GM18868 (cell line): Measurements from ENCODE around the gene PDE1A.

Experiments
- ATAC-seq: cut with Tn5 transposase; IDR thresholded peaks from one replicate; pipeline ENCODE4 v1.9.1; 2021; ENCODE audit warnings: mild to moderate bottlenecking, moderate library complexity; ENCODE audit not compliant: unreplicated experiment

Gene PDE1A

GRCh38 chr2:182426918-182427240 is at the start of gene PDE1A:
PDE1A (minus strand) TSS chr2:182427036.
- ATAC-seq = no peak

GRCh38 chr2:182473635-182474034 is 46.8 kb upstream of the PDE1A start:
- ATAC-seq = no peak

GRCh38 chr2:182463760-182464159 is 36.9 kb upstream of the PDE1A start:
- ATAC-seq = no peak

GRCh38 chr2:182456784-182457183 is 29.9 kb upstream of the PDE1A start:
- ATAC-seq = no peak

- no peak for ATAC-seq
Observed at GRCh38 chr2:182452456-182452990, 25.7 kb upstream of the PDE1A start.

- no peak for ATAC-seq
Observed at GRCh38 chr2:182448371-182448770, 21.5 kb upstream of the PDE1A start.

GRCh38 chr2:182447863-182448262 is 21.0 kb upstream of the PDE1A start:
- no peak for ATAC-seq

- ATAC-seq = no peak
Observed at GRCh38 chr2:182447163-182447562, 20.3 kb upstream of the PDE1A start.

- no peak for ATAC-seq
Observed at GRCh38 chr2:182446087-182446486, 19.3 kb upstream of the PDE1A start.

- ATAC-seq = no peak
Observed at GRCh38 chr2:182445391-182445965, 18.6 kb upstream of the PDE1A start.

- no peak for ATAC-seq
Observed at GRCh38 chr2:182444806-182445205, 18.0 kb upstream of the PDE1A start.

GRCh38 chr2:182444170-182444569 is 17.3 kb upstream of the PDE1A start:
- no peak for ATAC-seq

GRCh38 chr2:182436252-182436651 is 9.4 kb upstream of the PDE1A start:
- ATAC-seq = no peak

GRCh38 chr2:182435754-182436153 is 8.9 kb upstream of the PDE1A start:
- ATAC-seq = no peak

- no peak for ATAC-seq
Observed at GRCh38 chr2:182432051-182432450, 5.2 kb upstream of the PDE1A start.

- no peak for ATAC-seq
Observed at GRCh38 chr2:182428476-182428875, 1.6 kb upstream of the PDE1A start.

- ATAC-seq = no peak
Observed at GRCh38 chr2:182426082-182426917, 536 bp downstream of the PDE1A start.

GRCh38 chr2:182422864-182423263 is 4.0 kb downstream of the PDE1A start:
- no peak for ATAC-seq

- no peak for ATAC-seq
Observed at GRCh38 chr2:182420669-182421068, 6.2 kb downstream of the PDE1A start.

- ATAC-seq = no peak
Observed at GRCh38 chr2:182416861-182417260, 10.0 kb downstream of the PDE1A start.

- ATAC-seq = no peak
Observed at GRCh38 chr2:182416191-182416590, 10.6 kb downstream of the PDE1A start.

GRCh38 chr2:182415771-182416170 is 11.1 kb downstream of the PDE1A start:
- ATAC-seq = no peak
